Hepatocyte (in vitro differentiated cells): ENCODE data around the gene PKP4. TPM values are rescaled to one million over a fixed set of nuclear protein-coding genes. Genes with fewer than 3 reads are reported as not detected.

ENCODE experiments used
- DNase-seq: peaks from one replicate; pipeline ENCODE4 v3.0.0-alpha.2; 2016; ENCODE audit warnings: low spot score
- H2AFZ ChIP-seq: fragments of 200-600 bp; sonication (generic); 2 replicates; pipeline ENCODE4 v1.6.0; 2016; ENCODE audit warnings: antibody characterized with exemption, mild to moderate bottlenecking
- H3K27ac ChIP-seq: fragments of 200-600 bp; sonication (generic); 2 replicates; pipeline ENCODE4 v1.5.1; 2016; ENCODE audit warnings: mild to moderate bottlenecking
- H3K27me3 ChIP-seq: fragments of 200-600 bp; sonication (generic); 2 replicates; pipeline ENCODE4 v1.6.1; 2016
- H3K36me3 ChIP-seq: fragments of 200-600 bp; sonication (generic); replicated peaks from 2 replicates; pipeline ENCODE4 v1.5.1; 2016; ENCODE audit warnings: low read depth; ENCODE audit not compliant: insufficient read depth
- H3K4me1 ChIP-seq: fragments of 200-600 bp; sonication (generic); 2 replicates; pipeline ENCODE4 v1.5.1; 2016; ENCODE audit warnings: mild to moderate bottlenecking, moderate library complexity; ENCODE audit not compliant: insufficient read depth
- H3K4me2 ChIP-seq: fragments of 200-600 bp; sonication (generic); 2 replicates; pipeline ENCODE4 v1.6.0; 2016
- H3K4me3 ChIP-seq: fragments of 200-600 bp; sonication (generic); 2 replicates; pipeline ENCODE4 v1.5.1; 2016; ENCODE audit warnings: mild to moderate bottlenecking
- H3K79me2 ChIP-seq: fragments of 200-600 bp; sonication (generic); 2 replicates; pipeline ENCODE4 v1.6.0; 2017; ENCODE audit warnings: mild to moderate bottlenecking
- H3K9me2 ChIP-seq: fragments of 200-600 bp; sonication (generic); replicated peaks from 2 replicates; pipeline ENCODE4 v1.6.0; 2017; ENCODE audit warnings: mild to moderate bottlenecking; ENCODE audit not compliant: insufficient read depth
- H3K9me3 ChIP-seq: fragments of 200-600 bp; sonication (generic); 2 replicates; pipeline ENCODE4 v1.5.1; 2016; ENCODE audit warnings: low read depth, mild to moderate bottlenecking
- H4K20me1 ChIP-seq: fragments of 200-600 bp; sonication (generic); 2 replicates; pipeline ENCODE4 v1.6.0; 2016; ENCODE audit warnings: mild to moderate bottlenecking; ENCODE audit not compliant: insufficient read depth, poor library complexity, severe bottlenecking
- CTCF ChIP-seq: fragments of 200-600 bp; sonication (generic); IDR thresholded peaks from 2 replicates; pipeline ENCODE4 v1.5.1; 2016; ENCODE audit warnings: antibody characterized with exemption, mild to moderate bottlenecking; ENCODE audit not compliant: poor library complexity
- EZH2 ChIP-seq: fragments of 200-600 bp; sonication (generic); IDR thresholded peaks from 2 replicates; pipeline ENCODE4 v1.6.1; 2016; ENCODE audit warnings: antibody characterized with exemption, mild to moderate bottlenecking, borderline replicate concordance
- EZH2phosphoT487 ChIP-seq: fragments of 200-600 bp; sonication (generic); IDR thresholded peaks from one replicate; pipeline ENCODE4 v1.6.1; 2018; ENCODE audit warnings: antibody characterized with exemption, mild to moderate bottlenecking, low read depth, moderate library complexity; ENCODE audit not compliant: unreplicated experiment, severe bottlenecking
- WGBS: methylation state at CpG from one replicate; pipeline ENCODE4 v1.1.6; 2016; ENCODE audit warnings: low lambda C conversion rate; ENCODE audit errors: missing lambda C conversion rate; 5-methylcytosine and 5-hydroxymethylcytosine counted together
- polyA plus RNA-seq: library from polyadenylated mRNA; unstranded; fragments of >200 nt; fragmentation: Nextera tagmentation; extraction: Ambion mirVana; gene quantifications from 2 replicates; pipeline ENCODE4 v1.2.1, GENCODE V29; 2016
- total RNA-seq: library from RNA; depleted of rRNA; stranded (reverse); fragments of >200 nt; gene quantifications from 2 replicates; pipeline ENCODE4 v1.2.3, GENCODE V29; 2014

The PKP4 gene
- total and polyA plus RNA-seq, 2 experiments from 2014 or later, result 10.6 to 32.2 TPM

- no peak for DNase-seq
- peaks cover 27% of the 10 kb centered on the region for H3K4me1 ChIP-seq
- no peak overlapping the region for H2AFZ ChIP-seq
- H3K27ac ChIP-seq, result no peak overlapping the region
- no peaks in the 10 kb centered on the region for H3K9me2 ChIP-seq
- no peaks in the 10 kb centered on the region for H3K36me3 ChIP-seq
- TF ChIP-seq EZH2phosphoT487, result no peak
- no peak for TF ChIP-seq CTCF
- no peak for TF ChIP-seq EZH2
- H3K27me3 ChIP-seq, result no peaks in the 10 kb centered on the region
- no peak overlapping the region for H3K4me3 ChIP-seq
- no peaks in the 10 kb centered on the region for H3K9me3 ChIP-seq
- 78% methylated on average over 3 of the region's 3 CpGs for WGBS
- no peak overlapping the region for H3K4me2 ChIP-seq
- peaks cover 80% of the 10 kb centered on the region for H3K79me2 ChIP-seq
- H4K20me1 ChIP-seq, result no peaks in the 10 kb centered on the region
Observed at GRCh38 chr2:158504088-158504487, 47.3 kb downstream of the PKP4 start.

GRCh38 chr2:158505448-158505934 is 48.7 kb downstream of the PKP4 start:
- H3K79me2 ChIP-seq, result peaks cover 74% of the 10 kb centered on the region
- no peak overlapping the region for H2AFZ ChIP-seq

GRCh38 chr2:158507141-158507540 is 50.4 kb downstream of the PKP4 start:
- peaks cover 74% of the 10 kb centered on the region for H3K79me2 ChIP-seq
- no peak overlapping the region for H3K4me2 ChIP-seq
- H4K20me1 ChIP-seq, result no peaks in the 10 kb centered on the region
- H2AFZ ChIP-seq, result no peak overlapping the region
- WGBS, result 83% methylated on average over 4 of the region's 4 CpGs
- no peak for TF ChIP-seq EZH2phosphoT487
- TF ChIP-seq CTCF, result no peak
- TF ChIP-seq EZH2, result no peak
- no peaks in the 10 kb centered on the region for H3K27me3 ChIP-seq
- peaks cover 27% of the 10 kb centered on the region for H3K4me1 ChIP-seq
- no peak for DNase-seq
- no peak overlapping the region for H3K4me3 ChIP-seq
- H3K9me3 ChIP-seq, result no peaks in the 10 kb centered on the region
- H3K9me2 ChIP-seq, result no peaks in the 10 kb centered on the region
- H3K36me3 ChIP-seq, result no peaks in the 10 kb centered on the region
- H3K27ac ChIP-seq, result no peak overlapping the region

More at GRCh38 chr2:158505448-158505934, 48.7 kb downstream of the PKP4 start:
- H3K4me3 ChIP-seq, result no peak overlapping the region
- H3K4me2 ChIP-seq, result peak overlapping the region; percentile 4
- no peaks in the 10 kb centered on the region for H3K9me2 ChIP-seq
- H3K27ac ChIP-seq, result peak overlapping the region; percentile 10
- peaks cover 27% of the 10 kb centered on the region for H3K4me1 ChIP-seq
- 89% methylated on average over 4 of the region's 4 CpGs for WGBS
- DNase-seq, result no peak
- no peaks in the 10 kb centered on the region for H3K9me3 ChIP-seq
- no peaks in the 10 kb centered on the region for H4K20me1 ChIP-seq
- H3K27me3 ChIP-seq, result no peaks in the 10 kb centered on the region
- TF ChIP-seq EZH2, result no peak
- TF ChIP-seq CTCF, result no peak
- TF ChIP-seq EZH2phosphoT487, result no peak
- H3K36me3 ChIP-seq, result no peaks in the 10 kb centered on the region
